HG03175 (cell line): ENCODE measurements around the gene SBK2.
"Not testable (repeated sequence)": the region's sequence is repeated elsewhere in the genome, so short reads cannot be mapped to it uniquely, and the experiment has no call there.

Experiments used
- ATAC-seq: cut with Tn5 transposase; IDR thresholded peaks from one replicate; pipeline ENCODE4 v1.9.1; 2021; ENCODE audit warnings: mild to moderate bottlenecking, moderate library complexity; ENCODE audit not compliant: unreplicated experiment

Gene SBK2

DNA sequence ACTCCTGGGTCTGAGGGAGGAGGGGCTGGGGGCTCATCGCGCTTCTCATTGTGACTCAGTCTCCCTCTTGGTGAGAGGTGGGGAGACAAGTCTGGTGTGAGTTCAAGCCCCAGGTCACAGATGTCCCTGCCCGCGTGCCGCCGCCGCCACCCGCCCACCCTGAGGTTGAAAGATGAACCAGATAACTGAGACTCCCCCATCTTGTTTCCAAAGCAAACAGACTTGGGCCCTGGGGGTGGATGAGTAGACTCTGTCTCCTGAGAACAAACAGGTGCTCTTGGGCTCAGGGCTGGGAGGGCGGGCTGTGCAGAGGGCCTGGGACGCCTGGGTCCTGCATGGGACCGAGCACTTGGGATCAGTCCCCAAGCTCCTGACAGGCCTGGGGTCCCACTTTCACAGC is 567 bp downstream of the SBK2 start:
- ATAC-seq = no peak

DNA sequence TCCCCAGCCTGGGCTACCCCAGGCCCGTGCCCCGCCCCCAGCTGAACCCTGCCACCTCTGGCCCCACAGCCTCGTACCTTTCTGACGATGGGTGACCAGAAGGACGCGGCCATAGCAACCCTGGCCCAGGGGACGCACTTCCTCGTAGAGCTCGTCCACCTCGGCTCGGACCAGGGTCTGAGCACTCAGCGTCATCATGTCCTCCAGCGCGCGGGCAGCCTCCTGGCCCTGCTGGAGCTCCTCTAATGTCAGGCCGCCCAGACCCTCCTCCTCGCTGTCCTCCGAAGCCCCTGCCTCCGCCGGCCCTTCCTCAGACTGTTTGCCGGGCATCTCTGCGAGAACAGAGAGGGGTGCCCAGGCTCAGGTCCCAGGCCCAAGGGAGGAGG is 975 bp downstream of the SBK2 start:
- no peak for ATAC-seq

DNA sequence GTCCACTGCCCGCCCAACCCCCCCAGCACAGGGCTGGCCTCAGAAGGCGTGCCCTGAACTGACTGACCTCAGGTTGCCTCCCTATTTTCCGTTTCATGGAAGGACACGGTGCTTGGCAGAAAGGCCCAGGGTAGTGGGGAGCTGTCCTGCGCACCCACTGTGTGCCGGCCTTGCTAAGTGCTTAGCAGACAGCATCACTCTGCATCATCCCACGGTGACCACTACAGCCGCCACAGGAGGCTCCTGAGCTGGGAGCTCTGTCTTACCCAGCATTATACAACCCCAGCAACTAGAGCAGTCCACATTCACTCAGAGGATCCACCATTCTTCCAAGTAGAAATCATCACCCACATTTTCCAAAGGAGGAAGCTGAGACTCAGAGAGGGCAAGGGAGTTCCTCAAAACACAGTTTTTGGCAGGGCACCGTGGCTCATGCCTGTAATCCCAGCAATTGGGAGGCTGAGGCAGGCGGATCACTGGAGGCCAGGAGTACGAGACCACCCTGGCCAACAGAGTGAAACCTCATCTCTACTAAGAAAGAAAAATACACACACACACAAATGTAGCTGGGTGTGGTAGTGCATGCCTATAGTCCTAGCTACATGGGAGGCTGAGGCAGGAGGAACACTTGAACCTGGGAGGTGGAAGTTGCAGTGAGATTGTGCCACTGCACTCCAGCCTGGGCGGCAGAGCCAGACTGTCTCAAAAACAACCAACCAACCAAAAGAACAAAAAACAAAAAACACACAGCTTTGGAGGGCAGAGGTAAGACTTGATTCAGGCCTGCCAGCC is 1.6 kb downstream of the SBK2 start:
- ATAC-seq = no peak

DNA sequence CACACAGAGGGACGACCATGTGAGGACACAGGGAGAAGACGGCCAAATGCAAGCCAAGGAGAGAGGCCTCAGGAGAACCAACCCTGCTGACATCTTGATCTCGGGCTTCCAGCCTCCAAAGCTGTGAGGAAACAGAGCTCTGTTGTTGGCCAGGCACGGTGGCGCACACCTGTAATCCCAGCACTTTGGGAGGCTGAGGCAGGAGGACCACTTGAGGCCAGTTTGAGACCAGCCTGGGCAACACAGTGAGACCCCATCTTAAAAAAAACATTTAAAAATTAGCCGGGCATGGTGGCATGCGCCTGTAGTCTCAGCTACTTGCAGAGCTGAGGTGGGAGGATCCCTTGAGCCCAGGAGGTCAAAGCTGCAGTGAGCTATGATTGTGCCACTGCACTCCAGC is 2.7 kb downstream of the SBK2 start:
- not testable (repeated sequence) for ATAC-seq

DNA sequence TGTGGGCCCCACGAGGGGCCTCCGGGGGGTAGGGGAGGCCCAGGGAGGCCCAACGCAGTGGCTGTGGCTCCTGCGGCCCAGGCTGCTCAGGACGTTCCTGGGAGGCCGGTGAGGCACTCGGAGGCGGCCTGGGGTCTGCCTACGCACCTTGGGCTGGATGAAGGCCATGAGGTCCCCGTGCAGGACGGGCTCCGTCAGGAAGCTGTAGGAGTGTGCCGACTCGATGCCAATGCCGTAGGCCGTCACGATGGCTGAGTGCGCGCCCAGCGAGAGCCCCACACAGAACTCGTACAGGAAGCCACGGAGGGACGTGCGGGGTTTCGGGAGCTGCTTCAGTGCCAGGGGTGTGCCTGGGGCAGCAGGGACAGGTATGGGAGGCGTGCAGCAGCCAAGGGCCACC is 5.9 kb downstream of the SBK2 start:
- ATAC-seq = no peak

DNA sequence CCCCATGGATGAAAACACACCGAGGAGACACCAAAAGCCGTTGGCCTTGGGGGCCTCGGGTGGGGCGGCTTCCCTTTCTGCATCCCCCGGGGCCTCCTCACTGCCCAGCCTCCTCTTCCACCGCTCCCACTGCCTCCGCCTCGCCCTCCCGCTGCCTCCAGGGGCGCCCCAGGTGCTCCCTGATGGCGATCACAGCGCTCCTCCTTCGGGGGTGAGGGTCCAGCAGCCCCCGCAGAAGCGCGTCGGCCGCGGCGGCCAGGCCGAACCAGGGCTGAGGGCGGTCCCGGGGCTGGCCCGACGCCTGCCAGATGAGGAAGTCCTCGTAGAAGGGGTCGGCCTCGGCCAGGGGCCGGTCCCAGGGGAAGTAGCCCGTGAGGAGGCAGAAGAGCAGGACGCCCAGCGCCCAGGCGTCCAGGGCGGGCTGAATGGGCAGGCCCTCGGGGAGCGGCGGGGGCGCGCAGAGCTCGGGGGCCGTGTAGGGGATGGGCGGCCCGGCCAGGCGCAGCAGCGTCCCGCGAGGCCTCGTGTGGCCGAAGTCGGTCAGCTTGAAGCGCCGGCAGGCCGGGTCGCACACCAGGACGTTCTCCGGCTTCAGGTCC is 7.2 kb downstream of the SBK2 start:
- no peak for ATAC-seq

DNA sequence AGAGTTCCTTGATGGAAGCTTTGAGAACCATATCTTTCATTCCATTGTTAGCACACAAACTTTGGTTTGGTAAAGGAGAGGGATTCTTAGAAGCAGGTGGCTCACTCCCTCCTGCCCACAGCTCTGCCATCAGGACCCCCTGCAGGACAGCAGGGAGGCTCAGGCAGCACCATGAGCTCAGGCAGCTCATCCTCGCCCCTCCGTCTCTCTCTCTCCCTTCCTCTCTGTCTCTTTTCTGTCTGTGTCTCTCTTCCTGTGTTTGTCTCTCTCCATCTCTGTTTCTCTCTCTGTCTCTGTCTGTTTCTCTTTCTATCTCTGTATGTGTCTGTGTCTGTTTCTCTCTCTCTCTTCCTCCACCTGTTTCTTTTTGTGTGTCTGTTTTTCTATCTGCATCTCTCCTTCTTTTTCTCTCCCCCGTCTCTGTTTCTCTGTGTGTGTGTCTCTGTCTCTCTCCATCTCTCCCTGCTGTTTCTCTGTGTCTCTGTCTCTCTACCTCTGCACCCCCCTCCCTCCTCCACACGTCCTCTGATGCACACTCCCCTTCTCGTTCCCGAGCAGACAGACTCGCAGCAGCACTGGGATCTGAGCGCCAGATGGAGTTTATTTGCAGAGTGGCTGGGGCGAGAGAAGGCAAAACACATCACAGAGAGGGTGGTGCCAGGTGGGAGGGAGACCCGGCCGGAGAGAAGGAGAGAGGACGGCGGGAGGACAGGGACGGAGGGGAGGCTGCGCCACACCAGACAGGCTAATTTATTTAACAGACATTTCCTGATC is 8.7 kb downstream of the SBK2 start:
- no peak for ATAC-seq

DNA sequence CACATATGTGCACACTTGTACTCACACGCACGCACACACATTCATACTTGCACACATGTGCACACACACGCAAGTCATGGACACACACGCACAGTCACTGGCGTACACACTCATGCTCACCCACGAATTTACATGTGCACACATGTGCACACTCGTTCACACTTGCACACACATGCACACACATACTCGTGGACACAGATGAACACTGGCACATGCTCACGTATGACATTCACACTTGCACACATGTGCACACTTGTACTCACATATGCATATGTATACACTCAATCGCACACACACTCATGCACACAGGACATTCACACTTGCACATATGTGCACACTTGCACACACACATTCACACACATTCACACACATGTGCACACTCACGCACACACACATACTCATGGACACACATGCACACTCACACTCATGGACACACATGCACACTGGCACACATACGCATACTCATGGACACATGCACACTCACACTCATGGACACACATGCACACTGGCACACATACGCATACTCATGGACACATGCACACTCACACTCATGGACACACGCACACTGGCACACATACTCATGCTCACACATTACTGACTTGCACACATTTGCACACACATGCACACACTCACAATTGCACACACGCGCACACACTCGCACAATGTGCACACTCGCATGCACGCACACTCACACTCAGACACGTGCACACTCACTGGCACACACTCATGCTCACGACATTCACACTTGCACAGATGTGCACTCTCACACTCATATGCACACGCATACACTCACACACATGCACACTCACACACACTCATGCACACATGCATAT is 9.5 kb downstream of the SBK2 start:
- no peak for ATAC-seq

DNA sequence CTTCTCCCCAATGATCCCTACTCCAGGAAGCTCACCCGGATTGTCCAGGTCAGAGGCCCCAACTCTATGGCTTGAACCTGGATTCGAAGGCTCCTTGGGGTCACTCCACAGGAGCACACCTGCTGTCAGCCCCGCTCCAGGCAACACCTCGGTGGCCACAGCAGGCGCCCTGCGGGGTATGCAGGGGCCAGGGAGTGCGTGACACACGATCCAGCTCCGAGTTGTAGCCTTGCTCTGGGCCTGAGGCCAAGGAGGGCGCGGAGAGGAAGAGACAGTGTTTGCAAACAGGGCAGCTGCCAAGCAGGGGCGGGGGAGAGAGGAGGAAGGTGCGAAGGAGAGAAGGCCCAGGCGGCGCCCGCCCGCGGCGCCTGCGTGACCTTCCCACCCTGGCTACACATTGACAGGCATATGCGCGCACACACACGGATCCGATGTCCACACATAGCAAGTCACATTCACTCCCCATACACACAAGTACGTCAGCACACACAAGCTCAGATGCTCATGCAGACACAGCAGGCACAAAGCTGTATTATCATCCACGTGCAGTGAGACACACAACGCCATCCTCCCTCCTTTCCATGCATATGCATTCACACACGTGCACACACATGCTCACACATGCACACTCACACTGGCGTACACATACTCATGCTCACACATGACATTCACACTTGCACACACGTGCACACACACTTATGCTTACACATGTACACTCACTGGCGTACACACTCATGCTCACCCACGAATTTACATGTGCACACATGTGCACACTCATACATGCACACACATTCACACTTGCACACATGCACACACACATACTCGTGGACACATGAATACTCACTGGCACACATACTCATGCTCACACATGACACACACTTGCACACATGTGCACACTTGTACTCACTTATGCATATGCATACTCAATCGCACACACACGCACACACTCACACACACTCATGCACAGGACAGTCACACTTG is 10.4 kb downstream of the SBK2 start:
- no peak for ATAC-seq

DNA sequence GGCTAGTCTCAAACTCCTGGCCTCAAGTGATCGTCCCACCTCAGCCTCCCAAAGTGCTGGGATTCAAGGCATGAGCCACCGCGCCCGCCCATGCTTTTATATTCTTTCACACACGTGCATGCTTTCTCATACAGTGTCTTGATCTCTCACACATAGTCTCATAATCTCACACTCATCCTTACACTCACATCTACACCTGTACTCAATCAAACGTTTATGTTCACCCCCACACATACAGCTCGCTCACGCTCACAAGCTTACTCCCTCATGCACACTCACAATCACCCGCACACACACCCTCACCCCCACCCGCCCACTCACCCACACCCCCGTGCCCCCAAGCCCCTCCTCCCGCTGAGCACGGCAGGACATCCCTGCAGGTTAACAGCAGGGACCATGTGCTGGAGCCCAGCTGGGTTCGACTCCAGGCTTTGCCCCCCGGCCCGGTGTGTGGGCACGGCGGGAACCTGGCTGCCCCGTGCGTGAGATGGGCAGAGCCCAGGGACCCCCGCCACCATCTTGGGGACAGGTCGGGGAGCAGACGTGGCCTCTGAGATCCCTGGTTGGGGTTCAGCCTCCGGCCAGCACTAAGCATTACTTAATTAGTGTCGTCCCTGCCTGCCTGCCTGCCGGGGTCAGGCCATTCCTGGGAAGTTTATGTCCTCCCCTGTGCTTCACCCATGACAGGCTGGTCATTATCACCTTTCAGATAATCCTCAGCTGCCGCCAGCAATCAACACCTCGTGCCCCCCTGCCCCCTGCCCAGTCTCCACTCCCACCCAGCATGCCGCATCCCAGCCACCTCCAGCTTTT is 11.4 kb downstream of the SBK2 start:
- no peak for ATAC-seq

DNA sequence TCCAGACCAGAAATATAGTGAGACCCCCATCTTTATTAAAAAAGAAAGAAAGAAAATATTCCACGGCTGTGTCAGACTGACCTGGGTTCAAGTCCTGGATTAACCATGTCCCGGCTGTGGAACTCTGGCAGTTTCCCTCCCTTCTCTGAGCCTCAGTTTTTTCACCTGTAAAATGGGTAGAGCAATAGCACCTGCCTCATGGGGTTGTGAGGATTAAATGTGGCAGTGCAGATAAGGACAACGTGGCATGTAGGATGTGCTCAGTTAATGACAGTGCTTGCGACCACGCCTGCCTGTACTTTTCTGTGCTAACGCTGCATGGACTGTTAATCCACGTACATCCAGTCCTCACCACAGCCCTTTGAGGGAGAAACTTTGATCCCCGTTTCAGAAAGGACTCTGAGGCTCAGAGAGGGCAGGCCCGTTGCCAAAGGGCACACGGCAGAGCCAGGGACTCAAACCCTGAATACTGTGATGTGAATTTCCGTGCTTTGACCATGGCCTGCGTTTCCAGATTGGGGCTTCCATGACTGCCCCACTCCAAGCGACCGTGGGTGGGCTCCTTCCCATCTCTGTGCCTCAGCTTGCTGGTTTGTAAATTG is 16.1 kb downstream of the SBK2 start:
- no peak for ATAC-seq

DNA sequence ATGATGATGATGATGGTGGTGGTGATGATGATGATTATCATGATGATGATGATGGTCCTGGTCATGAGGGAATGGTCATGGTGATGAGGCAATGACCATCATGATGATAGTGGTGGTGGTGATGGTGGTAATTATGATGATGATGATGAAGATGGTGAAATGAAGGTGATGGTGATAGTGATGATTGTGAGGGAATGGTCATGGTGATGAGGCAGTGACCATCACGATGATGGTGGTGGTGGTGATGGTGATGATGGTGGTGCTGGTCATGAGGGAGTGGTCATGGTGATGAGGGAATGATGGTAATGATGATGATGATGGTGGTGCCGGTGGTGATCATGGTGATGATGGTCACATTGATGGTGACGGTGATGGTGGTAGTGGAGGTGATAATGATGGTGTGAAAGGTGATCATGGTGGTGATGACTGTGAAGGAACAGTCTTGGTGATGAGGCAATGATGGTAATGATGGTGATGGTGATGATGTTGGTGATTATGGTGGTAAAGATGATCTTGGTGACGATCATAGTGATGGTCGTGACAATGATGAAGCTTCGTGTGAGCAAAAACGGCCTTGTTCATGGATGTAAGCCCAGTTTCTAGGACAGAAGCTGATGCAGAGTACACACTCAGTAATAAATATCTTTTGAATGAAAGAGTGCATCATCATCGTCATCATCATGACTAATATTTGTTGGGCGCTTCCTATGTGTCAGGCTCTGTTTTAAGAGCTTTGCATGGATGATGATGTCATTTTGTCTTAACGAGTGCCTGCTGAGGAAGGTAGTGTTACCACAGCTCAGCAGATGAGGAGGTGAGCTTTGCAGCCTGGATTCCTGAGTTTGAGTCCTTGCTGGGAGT is 17.3 kb downstream of the SBK2 start:
- no peak for ATAC-seq

DNA sequence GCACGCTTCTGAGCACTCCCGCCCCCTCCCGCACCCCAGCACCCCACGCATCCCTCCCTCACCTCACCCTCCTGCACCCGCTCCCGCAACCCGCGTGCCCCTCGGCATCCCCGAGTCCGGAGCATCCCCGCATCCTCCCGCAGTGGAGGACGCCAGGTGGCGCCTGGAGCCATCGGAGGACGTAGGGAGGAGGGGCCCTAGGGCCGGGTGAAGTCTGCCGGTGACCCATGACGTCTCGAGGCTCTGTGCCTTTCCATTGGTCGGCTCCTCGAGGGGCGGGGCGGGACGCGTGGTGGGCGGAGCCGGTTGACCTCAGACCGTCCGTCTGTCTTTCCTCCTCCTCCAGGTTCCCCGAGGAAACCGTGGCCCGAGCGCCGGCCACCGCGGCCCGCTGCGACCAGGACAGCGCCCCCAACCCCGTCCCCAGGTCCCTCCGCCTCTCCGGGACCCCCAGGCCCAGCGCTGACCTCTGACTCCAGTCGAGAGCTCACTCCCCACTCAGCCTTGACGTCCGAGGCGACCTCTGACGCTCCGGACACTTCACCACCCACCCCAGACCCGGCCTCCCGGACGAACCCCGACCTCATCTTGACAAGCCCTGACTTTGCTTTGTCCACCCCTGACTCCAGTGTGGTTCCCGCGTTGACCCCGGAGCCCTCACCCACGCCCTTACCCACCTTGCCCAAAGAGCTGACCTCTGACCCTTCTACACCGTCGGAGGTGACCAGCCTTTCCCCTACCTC is 19.9 kb downstream of the SBK2 start:
- peak; percentile 100 for ATAC-seq

DNA sequence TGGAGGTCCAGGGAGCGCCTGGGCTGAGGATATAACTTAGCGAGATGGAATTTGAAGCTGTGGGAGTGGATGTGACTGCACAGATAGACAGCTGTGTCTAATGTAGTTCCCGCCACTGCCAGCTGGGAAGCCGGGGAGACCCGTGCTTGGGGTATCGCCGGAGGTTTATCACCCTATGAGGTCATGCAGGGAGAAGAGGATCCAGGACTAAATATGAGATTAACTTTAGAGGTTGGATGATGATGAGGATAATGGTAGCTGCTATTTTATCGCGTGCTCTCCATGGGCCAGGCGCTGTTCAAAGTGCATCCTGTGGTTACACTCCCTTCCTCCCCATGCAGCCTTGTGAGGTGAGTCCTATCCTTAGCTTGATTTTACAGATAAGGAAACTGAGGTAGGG is 28.8 kb downstream of the SBK2 start:
- ATAC-seq = no peak

DNA sequence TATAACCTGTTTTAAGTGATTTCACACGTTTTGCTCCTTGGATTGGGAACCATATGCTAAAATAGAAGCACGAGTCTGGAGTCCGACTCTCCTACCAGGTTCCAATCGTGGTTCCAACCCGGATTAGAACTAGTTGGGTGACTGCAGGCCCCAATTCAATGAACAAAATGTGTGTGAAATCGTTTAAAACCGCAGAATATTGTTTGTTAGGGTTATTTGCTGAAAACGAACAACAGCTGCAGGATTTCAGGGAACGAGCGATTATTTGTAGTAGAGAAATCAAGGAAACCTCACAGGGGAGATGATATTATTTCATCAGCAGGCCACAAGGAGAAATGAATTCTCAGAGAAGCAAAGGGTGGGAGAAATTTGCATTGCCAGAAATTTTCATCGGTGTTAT is 32.0 kb downstream of the SBK2 start:
- no peak for ATAC-seq

DNA sequence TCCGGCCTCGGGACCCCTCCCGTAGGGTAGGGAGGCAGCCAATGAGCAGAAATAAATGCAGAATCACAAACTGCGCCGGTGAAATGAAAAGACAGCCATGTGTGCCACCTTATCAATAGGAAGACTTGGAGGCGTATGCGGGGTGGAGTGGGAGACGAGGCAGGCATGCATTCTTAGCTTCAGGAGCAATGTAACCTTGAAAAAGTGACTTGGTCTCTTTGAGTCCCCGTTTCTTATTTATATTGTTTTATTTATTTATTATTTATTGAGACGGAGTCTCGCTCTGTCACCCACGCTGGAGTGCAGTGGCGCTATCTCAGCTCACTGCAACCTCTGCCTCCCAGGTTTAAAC is 32.7 kb downstream of the SBK2 start:
- no peak for ATAC-seq
